Rectal smooth muscle tissue (tissue), 1 donor: ENCODE measurements around the gene BCL7B.
A peak's percentile ranks its signal among the peaks of the same experiment; 100 is the strongest.
"Not testable (repeated sequence)": the region's sequence is repeated elsewhere in the genome, so short reads cannot be mapped to it uniquely, and the experiment has no call there.

Experiments used
- H3K27ac ChIP-seq: one replicate; pipeline ENCODE4 v1.7.0; 2013; ENCODE audit warnings: low read depth, low read length, inconsistent platforms
- H3K27me3 ChIP-seq: one replicate; pipeline ENCODE4 v1.7.0; 2013; ENCODE audit warnings: low read length; ENCODE audit not compliant: control insufficient read depth, insufficient read depth
- H3K36me3 ChIP-seq: one replicate; pipeline ENCODE4 v1.7.0; 2013; ENCODE audit warnings: low read length; ENCODE audit not compliant: control insufficient read depth, insufficient read depth
- H3K4me1 ChIP-seq: one replicate; pipeline ENCODE4 v1.7.0; 2013; ENCODE audit warnings: low read length; ENCODE audit not compliant: control insufficient read depth, insufficient read depth
- H3K4me3 ChIP-seq: one replicate; pipeline ENCODE4 v1.7.0; 2013; ENCODE audit warnings: low read length
- H3K9ac ChIP-seq: one replicate; pipeline ENCODE4 v1.7.0; 2013; ENCODE audit warnings: low read length

BCL7B gene

GRCh38 chr7:73567140-73567539 lies 9.7 kb upstream of the BCL7B start:
- H3K27me3 ChIP-seq: no peaks in the 10 kb centered on the region
- no peak overlapping the region for H3K27ac ChIP-seq
- no peak overlapping the region for H3K9ac ChIP-seq
- H3K4me3 ChIP-seq: no peak overlapping the region
- H3K4me1 ChIP-seq: no peaks in the 10 kb centered on the region
- H3K36me3 ChIP-seq: peaks cover 17% of the 10 kb centered on the region

- Histone ChIP-seq H3K36me3 (peaks cover 17% of the 10 kb centered on the region), H3K9ac (peak overlapping the region; percentile 4), H3K4me3 (peak overlapping the region; percentile 64)
- not testable (repeated sequence) for H3K27me3 ChIP-seq, H3K4me1 ChIP-seq, H3K27ac ChIP-seq
These were observed 8.9 kb upstream of the BCL7B start for GRCh38 chr7:73566431-73566830.

GRCh38 chr7:73565675-73566340 lies 8.3 kb upstream of the BCL7B start:
- H3K27ac ChIP-seq: no peak overlapping the region
- no peaks in the 10 kb centered on the region for H3K4me1 ChIP-seq
- peak overlapping the region; percentile 64 for H3K4me3 ChIP-seq
- H3K9ac ChIP-seq: peak overlapping the region; percentile 4
- peaks cover 15% of the 10 kb centered on the region for H3K36me3 ChIP-seq
- H3K27me3 ChIP-seq: no peaks in the 10 kb centered on the region

DNA sequence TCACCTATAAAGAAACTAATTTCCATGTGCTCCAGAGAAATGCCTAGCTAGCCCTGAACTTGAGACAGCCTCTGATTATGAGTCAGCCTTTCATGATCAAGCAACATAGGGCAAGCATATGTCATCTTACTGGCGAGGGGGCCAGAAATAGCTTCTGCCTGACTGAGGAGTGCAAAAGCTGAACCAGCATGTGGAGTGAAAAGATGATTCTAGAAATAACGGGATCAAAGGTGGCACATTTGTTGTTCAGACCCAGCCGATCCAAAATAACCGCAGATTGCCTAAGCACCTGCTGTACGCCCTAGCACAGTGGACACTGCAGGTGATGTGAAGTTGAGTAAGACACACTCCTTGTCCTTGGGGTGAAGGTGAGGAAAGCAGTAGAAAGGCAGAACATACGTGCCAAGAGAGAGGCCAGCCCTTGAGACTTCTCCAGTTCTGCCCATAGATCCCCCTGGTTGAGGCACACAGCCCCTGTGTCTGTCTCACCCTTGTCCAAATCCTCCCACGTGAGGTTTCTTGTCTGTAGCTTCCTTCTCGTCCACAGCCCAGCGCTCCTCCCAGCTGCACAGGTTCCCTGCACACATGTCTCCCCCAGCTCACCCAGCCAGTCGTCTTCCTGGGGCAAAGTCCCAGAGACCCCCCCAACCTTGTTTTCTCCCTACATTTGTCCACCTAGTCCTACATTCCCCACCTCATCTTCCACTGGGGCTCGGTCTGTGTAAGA lies 2.8 kb upstream of the BCL7B start:
- Histone ChIP-seq H3K4me1 (peaks cover 8% of the 10 kb centered on the region), H3K27ac (no peak overlapping the region), H3K4me3 (no peak overlapping the region), H3K27me3 (no peaks in the 10 kb centered on the region), H3K9ac (no peak overlapping the region), H3K36me3 (no peaks in the 10 kb centered on the region)

DNA sequence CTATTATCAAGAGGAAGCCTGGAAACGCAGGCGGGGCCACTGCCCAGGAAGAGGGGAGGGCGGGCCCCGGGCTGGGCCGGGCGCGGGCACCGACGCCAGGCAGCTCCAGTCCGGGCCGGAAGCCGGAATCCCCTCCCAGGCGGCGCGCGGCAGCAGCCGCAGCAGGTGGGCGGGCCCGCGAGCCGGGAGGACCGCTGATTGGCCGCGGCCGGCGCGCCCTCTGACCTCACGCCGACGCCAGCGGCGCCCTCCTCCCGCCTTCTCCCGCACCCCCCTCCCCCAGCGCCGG lies 438 bp downstream of the BCL7B start:
- Histone ChIP-seq H3K9ac (peak overlapping the region; percentile 42), H3K27me3 (no peaks in the 10 kb centered on the region), H3K36me3 (peaks cover 11% of the 10 kb centered on the region), H3K27ac (peak overlapping the region; percentile 100), H3K4me3 (peak overlapping the region; percentile 86), H3K4me1 (peaks cover 11% of the 10 kb centered on the region)

DNA sequence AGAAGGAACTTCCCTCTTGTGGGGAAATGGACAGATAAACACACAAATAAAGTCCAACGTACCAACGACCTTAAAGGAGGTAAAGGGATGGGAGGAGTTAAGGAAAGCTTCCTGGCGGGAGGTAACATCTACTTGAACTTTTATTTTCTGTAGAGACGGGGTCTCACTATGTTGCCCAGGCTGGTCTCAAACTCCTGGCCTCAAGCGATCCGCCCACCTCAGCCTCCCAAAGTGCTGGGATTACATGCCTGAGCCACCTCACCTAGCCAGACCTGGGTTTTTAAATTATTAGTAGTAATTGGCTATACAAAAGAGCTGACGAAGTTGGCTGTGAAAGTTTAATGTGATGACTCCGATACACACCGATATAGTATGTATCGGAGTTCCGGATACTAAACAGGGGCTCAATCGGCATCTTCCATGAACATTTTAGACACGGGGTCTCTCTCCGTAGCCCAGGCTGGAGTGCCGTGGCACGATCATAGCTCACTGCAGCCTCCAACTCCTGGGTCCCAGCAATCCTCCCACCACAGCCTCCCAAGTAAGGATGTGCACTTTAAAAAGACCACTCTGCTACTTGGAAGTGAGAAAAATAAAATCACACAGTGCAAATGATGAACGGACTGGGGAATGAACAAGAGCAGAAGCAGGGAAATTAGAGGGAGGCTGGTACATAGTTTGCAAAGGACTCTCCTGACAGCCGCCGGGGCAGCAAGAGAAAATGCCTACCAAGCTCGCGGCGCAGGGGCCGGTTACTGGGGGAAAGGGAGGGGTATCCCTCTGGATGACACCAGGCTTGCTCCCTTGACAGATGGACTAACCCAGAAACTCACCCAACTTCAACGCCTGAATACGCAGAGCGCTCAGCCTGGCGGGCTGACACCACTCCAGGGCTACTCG lies 1.0 kb downstream of the BCL7B start:
- no peaks in the 10 kb centered on the region for H3K27me3 ChIP-seq
- peaks cover 12% of the 10 kb centered on the region for H3K36me3 ChIP-seq
- peak overlapping the region; percentile 86 for H3K4me3 ChIP-seq
- H3K27ac ChIP-seq: peak overlapping the region; percentile 90
- peak overlapping the region; percentile 62 for H3K9ac ChIP-seq
- peaks cover 11% of the 10 kb centered on the region for H3K4me1 ChIP-seq

GRCh38 chr7:73555411-73555982 lies 2.0 kb downstream of the BCL7B start:
- H3K4me3 ChIP-seq: peak overlapping the region; percentile 86
- H3K9ac ChIP-seq: no peak overlapping the region
- H3K27me3 ChIP-seq: no peaks in the 10 kb centered on the region
- peaks cover 11% of the 10 kb centered on the region for H3K4me1 ChIP-seq
- peak overlapping the region; percentile 90 for H3K27ac ChIP-seq
- peaks cover 18% of the 10 kb centered on the region for H3K36me3 ChIP-seq

DNA sequence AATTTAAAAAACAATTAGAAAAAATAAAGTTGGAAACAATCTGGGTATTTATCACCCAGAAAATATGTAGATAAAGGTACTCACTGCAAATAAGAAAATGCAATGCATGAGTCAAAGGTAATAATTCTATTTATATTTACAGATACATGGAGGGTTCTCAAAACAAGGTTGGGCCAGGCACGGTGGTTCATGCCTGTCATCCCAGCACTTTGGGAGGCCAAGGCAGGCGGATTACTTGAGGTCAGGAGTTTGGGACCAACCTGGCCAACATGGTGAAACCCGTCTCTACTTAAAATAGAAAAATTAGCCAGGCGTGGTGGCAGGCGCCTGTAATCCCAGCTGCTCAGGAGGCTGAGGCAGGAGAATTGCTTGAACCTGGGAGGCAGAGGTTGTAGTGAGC lies 7.4 kb downstream of the BCL7B start:
- not testable (repeated sequence) for H3K4me1 ChIP-seq, H3K4me3 ChIP-seq, H3K9ac ChIP-seq, H3K27me3 ChIP-seq, H3K27ac ChIP-seq
- H3K36me3 ChIP-seq: peaks cover 25% of the 10 kb centered on the region

DNA sequence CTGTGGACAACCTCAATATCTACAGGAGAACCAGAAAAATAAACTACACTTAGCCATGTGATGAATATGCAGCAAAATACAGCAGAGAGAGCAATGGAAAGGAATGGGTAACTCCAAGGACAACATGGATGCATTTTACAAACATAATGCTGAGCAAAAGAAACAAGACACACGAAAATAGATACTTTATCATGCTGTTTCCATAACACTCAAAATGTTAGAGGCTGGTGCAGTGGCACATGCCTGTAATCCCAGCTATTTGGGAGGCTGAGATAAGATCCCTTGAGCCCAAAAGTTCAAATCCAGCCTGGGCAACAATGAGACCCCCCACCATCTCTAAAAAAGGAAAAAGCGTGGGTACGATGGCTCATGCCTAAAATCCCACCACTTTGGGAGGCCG lies 8.3 kb downstream of the BCL7B start:
- H3K36me3 ChIP-seq: peaks cover 25% of the 10 kb centered on the region
- H3K4me3 ChIP-seq: no peak overlapping the region
- H3K27ac ChIP-seq: no peak overlapping the region
- no peak overlapping the region for H3K9ac ChIP-seq
- H3K4me1 ChIP-seq: no peaks in the 10 kb centered on the region
- no peaks in the 10 kb centered on the region for H3K27me3 ChIP-seq

GRCh38 chr7:73547841-73548240 lies 9.6 kb downstream of the BCL7B start:
- Histone ChIP-seq H3K36me3 (peaks cover 25% of the 10 kb centered on the region), H3K4me3 (no peak overlapping the region), H3K9ac (no peak overlapping the region), H3K27me3 (no peaks in the 10 kb centered on the region), H3K4me1 (no peaks in the 10 kb centered on the region), H3K27ac (no peak overlapping the region)

- Histone ChIP-seq H3K27me3 (no peaks in the 10 kb centered on the region), H3K27ac (no peak overlapping the region), H3K4me3 (no peak overlapping the region), H3K4me1 (peaks cover 6% of the 10 kb centered on the region), H3K9ac (no peak overlapping the region), H3K36me3 (peaks cover 32% of the 10 kb centered on the region)
These were observed 12.8 kb downstream of the BCL7B start for GRCh38 chr7:73544678-73545077.

DNA sequence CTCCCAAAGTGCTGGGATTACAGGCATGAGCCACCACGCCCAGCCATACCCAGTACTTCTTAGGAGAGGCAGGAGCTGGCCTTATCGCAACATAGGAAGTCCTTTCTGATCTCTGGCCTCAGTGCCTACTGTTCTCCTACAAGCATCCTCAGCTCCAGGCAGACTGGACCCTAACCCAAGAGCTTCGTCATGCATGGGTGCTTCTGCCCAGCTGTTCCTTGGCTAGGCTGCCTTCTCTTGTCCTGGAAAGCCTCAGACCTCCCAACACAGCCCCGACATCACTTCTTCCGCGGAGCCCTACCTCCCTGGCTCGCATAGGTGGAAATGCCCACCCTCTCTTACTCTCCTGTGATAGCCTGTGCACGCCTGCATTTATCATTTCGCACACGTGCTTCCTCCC lies 15.8 kb downstream of the BCL7B start:
- Histone ChIP-seq H3K9ac (no peak overlapping the region), H3K4me1 (peaks cover 6% of the 10 kb centered on the region), H3K36me3 (peaks cover 46% of the 10 kb centered on the region), H3K27me3 (no peaks in the 10 kb centered on the region), H3K27ac (peak overlapping the region; percentile 27), H3K4me3 (no peak overlapping the region)
